ENCODE results near the gene ZNF467.

Gene ZNF467

DNA sequence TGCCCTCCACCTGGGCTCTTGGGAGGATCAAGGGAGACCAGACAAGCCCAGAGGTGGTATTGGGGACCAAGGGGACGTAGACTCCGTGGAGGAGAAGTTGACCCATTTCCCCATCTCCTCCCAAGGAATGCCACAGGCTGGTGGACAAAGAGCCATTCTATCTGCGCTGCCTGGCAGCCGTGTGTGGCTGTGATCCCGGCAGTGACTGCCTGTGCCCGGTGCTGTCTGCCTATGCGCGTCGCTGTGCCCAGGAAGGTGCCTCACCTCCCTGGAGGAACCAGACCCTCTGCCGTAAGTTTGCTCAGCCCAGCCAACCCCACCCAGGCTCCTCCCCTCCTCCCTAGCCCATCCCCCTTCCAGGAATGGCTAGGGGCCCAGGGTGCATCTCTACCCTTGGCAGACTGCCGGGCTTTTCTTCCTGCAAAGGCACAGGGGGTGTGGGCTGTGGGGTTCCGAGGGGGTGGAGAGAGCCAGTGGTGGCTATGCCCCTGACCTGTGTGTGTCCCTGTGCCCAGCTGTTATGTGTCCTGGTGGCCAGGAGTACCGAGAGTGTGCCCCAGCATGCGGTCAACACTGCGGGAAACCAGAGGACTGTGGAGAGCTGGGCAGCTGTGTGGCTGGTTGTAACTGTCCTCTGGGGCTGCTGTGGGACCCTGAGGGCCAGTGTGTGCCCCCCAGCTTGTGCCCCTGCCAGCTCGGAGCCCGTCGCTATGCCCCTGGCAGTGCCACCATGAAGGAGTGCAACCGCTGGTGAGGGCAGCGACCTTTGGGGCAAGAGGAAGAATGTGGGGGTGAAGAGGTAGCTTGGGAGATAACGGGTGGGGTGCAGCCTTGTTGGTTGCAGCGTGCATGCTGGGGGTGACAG, 10.2 kb upstream of the ZNF467 start:
- in situ Hi-C loops (cut with HindIII; ENCODE audit: low sequenced_read_pairs), result no loop called here
- no peak overlapping the region for H3K4me3 ChIP-seq (ENCODE audit: low read depth, low read length)
- TF ChIP-seq, protein P1, sequence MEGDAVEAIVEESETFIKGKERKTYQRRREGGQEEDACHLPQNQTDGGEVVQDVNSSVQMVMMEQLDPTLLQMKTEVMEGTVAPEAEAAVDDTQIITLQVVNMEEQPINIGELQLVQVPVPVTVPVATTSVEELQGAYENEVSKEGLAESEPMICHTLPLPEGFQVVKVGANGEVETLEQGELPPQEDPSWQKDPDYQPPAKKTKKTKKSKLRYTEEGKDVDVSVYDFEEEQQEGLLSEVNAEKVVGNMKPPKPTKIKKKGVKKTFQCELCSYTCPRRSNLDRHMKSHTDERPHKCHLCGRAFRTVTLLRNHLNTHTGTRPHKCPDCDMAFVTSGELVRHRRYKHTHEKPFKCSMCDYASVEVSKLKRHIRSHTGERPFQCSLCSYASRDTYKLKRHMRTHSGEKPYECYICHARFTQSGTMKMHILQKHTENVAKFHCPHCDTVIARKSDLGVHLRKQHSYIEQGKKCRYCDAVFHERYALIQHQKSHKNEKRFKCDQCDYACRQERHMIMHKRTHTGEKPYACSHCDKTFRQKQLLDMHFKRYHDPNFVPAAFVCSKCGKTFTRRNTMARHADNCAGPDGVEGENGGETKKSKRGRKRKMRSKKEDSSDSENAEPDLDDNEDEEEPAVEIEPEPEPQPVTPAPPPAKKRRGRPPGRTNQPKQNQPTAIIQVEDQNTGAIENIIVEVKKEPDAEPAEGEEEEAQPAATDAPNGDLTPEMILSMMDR (IDR thresholded peaks at IDR 0.05; ENCODE audit: low read depth, low read length), result no peak
- no peak for DNase-seq (ENCODE audit: low read depth, low spot score)

DNA sequence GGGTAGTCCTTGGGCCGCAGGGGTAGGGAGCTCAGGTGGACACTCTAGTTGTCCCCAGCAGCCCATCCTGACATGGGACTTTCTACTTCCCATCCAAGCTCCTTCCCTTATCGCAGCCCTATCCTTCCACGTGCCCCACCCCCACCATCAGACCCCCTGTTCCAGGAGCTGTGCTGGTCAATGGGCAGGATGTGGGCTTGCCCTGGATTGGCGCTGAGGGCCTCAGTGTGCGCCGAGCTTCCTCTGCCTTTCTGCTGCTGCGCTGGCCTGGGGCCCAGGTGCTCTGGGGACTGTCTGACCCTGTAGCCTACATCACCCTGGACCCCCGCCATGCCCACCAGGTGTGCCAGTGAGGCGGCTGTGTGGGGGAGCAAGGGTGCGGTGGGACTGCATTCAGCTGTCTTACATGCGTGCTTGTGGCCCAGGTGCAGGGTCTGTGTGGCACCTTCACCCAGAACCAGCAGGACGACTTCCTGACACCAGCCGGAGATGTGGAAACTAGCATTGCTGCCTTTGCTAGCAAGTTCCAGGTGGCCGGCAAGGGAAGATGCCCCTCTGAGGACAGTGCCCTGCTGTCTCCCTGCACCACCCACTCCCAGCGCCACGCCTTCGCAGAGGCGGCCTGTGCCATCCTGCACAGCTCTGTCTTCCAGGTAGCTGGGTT, 9.4 kb upstream of the ZNF467 start:
- in situ Hi-C loops (cut with HindIII; ENCODE audit: low sequenced_read_pairs), result no loop called here
- no peak for DNase-seq (ENCODE audit: low read depth, low spot score)
- H3K4me3 ChIP-seq (ENCODE audit: low read depth, low read length), result no peak overlapping the region
- TF ChIP-seq, protein P1 (IDR thresholded peaks at IDR 0.05; ENCODE audit: low read depth, low read length), result no peak

DNA sequence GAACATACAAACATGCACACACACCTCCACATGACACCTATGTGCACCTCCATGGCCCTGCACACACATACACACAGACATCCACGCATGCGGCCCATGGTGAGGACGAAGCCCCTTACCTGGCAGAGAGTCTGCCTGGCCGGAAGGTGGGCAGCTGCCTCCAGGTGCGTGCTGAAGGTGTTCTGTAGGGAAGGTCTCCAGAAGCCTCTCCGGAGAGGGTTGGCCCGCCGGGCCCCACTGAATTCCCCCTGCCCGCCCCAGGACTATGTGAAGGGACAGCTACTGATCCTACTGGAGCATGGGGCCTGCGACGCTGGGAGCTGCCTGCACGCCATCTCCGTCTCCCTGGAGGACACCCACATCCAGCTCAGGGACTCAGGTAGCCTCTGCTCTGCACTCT, 8.5 kb upstream of the ZNF467 start:
- no peak for DNase-seq (ENCODE audit: low read depth, low spot score)
- in situ Hi-C loops (cut with HindIII; ENCODE audit: low sequenced_read_pairs), result no loop called here
- TF ChIP-seq, protein P1 (IDR thresholded peaks at IDR 0.05; ENCODE audit: low read depth, low read length), result no peak
- H3K4me3 ChIP-seq (ENCODE audit: low read depth, low read length), result no peak overlapping the region

DNA sequence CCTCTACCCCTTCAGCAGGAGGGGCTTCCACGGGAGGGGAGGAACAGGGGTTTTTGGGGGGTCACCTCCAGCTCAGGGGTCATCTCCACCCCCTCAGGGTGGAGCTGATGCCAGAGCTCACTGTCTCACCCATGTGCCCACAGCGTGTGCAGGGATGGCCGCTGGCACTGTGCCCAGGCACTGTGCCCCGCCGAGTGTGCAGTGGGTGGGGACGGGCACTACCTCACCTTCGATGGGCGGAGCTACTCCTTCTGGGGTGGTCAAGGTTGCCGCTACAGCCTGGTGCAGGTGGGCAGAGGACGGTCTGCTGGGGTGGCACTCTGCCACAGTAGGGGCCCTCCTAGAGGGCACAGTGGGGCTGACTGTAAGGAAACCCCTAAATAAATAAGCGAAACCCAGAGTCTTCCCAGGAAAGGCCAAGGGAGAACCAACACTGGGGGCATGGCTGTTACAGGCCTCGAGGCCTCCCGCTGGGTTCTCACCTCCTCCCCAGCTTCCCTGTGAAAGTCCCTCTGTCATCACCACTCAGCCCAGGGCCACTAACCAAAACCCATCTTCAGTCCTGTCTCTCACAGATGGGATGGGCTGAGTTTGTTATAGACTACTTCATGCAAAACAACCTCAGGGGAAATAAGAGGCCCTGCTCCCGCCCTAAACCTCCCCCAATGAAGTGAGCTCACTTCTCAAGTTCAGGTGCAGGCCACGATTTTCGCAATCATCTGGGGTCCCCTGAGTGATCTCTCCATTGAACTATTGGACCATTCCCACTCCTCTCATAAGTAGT, 7.4 kb upstream of the ZNF467 start:
- in situ Hi-C loops (cut with HindIII; ENCODE audit: low sequenced_read_pairs), result no loop called here
- TF ChIP-seq, protein P1 (IDR thresholded peaks at IDR 0.05; ENCODE audit: low read depth, low read length), result no peak

DNA sequence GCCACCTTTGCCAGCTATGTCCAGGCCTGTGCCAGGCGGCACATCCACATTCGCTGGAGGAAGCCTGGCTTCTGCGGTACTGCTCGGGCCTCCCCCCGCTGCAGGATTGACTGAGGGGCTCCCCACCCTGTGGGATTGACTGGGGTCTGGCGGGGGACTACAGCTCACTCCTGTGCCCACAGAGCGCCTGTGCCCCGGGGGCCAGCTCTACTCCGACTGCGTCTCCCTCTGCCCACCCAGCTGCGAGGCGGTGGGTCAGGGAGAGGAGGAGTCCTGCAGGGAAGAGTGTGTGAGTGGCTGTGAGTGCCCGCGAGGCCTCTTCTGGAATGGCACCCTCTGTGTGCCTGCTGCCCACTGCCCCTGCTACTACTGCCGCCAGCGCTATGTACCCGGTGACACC, 6.7 kb upstream of the ZNF467 start:
- in situ Hi-C loops (cut with HindIII; ENCODE audit: low sequenced_read_pairs), result no loop called here
- TF ChIP-seq, protein P1 (IDR thresholded peaks at IDR 0.05; ENCODE audit: low read depth, low read length), result no peak
- no peak overlapping the region for H3K4me3 ChIP-seq (ENCODE audit: low read depth, low read length)
- no peak for DNase-seq (ENCODE audit: low read depth, low spot score)

More for the DNA sequence above, 7.4 kb upstream of the ZNF467 start:
- no peak for DNase-seq (ENCODE audit: low read depth, low spot score)
- no peak overlapping the region for H3K4me3 ChIP-seq (ENCODE audit: low read depth, low read length)

DNA sequence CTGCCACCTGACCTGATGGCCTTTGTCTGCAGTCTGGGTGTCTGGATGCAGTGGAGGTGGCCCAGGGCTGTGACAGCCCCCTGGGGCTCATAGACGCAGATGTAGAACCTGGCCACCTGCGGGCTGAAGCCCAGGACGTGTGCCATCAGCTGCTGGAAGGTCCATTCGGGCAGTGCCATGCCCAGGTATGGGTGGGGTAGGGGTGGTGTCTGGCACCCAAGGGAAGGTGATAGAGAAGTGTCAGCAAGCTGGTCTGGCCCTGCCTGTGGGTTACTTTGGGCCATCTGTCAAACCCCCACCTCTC, 6.1 kb upstream of the ZNF467 start:
- TF ChIP-seq, protein P1 (IDR thresholded peaks at IDR 0.05; ENCODE audit: low read depth, low read length), result no peak
- DNase-seq (ENCODE audit: low read depth, low spot score), result no peak
- H3K4me3 ChIP-seq (ENCODE audit: low read depth, low read length), result no peak overlapping the region
- in situ Hi-C loops (cut with HindIII; ENCODE audit: low sequenced_read_pairs), result no loop called here
